ENCODE results near the gene LARP7. TPM values are rescaled to one million over a fixed set of nuclear protein-coding genes. Genes with fewer than 3 reads are reported as not detected.

Gene LARP7
- total RNA-seq, 1 donor from 2014 or later, result 33.9 TPM

DNA sequence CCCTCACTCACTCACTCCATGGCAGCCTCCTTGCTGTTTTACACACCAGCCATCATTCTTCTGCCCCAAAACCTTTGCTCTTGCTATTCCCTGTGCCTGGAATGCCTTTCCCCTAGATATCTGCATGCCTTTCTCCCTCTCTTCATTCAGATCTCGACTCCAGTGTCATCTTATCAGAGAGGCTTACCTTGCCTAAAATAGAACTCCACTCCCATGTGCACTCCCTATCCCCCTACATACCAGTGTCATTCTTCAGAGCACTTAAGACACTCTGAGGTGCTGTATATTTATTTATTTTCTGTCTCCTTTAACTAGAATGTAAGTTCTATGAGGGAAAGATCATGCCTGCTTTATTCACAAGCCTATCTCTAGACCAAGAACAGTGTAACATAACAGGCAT lies 45.4 kb upstream of the LARP7 start:
- Histone ChIP-seq H3K27me3 (ENCODE audit: insufficient read depth, low read length) (no peaks in the 10 kb centered on the region), H3K9me3 (ENCODE audit: insufficient read depth, low read depth, low read length) (no peaks in the 10 kb centered on the region), H3K27ac (ENCODE audit: low read depth, low read length) (no peak overlapping the region), H3K4me3 (ENCODE audit: insufficient read depth, low read depth, low read length) (no peak overlapping the region), H4K20me1 (ENCODE audit: insufficient read depth, low read length) (no peaks in the 10 kb centered on the region), H3K79me2 (ENCODE audit: insufficient read depth, low read length) (no peaks in the 10 kb centered on the region), H3K9ac (ENCODE audit: low read length) (no peak overlapping the region), H3K4me2 (ENCODE audit: low read length) (no peak overlapping the region), H2AFZ (ENCODE audit: low read depth, low read length) (no peak overlapping the region), H3K4me1 (ENCODE audit: insufficient read depth, low read length) (no peaks in the 10 kb centered on the region), H3K36me3 (ENCODE audit: insufficient read depth, low read length) (peaks cover 2% of the 10 kb centered on the region)
- H3K36me3 Mint-ChIP-seq (ENCODE audit: low read depth, unreplicated experiment), result no peaks in the 10 kb centered on the region
- no peaks in the 10 kb centered on the region for H3K27me3 Mint-ChIP-seq (ENCODE audit: low read depth, unreplicated experiment)
- H3K9me3 Mint-ChIP-seq (ENCODE audit: unreplicated experiment), result no peaks in the 10 kb centered on the region
- TF ChIP-seq EZH2 (IDR thresholded peaks at IDR 0.05; ENCODE audit: insufficient read depth, low read length), result no peak
- TF ChIP-seq, protein P1, sequence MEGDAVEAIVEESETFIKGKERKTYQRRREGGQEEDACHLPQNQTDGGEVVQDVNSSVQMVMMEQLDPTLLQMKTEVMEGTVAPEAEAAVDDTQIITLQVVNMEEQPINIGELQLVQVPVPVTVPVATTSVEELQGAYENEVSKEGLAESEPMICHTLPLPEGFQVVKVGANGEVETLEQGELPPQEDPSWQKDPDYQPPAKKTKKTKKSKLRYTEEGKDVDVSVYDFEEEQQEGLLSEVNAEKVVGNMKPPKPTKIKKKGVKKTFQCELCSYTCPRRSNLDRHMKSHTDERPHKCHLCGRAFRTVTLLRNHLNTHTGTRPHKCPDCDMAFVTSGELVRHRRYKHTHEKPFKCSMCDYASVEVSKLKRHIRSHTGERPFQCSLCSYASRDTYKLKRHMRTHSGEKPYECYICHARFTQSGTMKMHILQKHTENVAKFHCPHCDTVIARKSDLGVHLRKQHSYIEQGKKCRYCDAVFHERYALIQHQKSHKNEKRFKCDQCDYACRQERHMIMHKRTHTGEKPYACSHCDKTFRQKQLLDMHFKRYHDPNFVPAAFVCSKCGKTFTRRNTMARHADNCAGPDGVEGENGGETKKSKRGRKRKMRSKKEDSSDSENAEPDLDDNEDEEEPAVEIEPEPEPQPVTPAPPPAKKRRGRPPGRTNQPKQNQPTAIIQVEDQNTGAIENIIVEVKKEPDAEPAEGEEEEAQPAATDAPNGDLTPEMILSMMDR (IDR thresholded peaks at IDR 0.05; ENCODE audit: insufficient read depth, low read depth, low read length), result no peak
- no peak overlapping the region for H3K27ac Mint-ChIP-seq (ENCODE audit: unreplicated experiment)
- DNase-seq (ENCODE audit: low read depth) (no peak), FAIRE-seq (no peak)
- H3K4me3 Mint-ChIP-seq (ENCODE audit: unreplicated experiment), result no peak overlapping the region
- peaks cover 9% of the 10 kb centered on the region for H3K4me1 Mint-ChIP-seq (ENCODE audit: low read depth, unreplicated experiment)

DNA sequence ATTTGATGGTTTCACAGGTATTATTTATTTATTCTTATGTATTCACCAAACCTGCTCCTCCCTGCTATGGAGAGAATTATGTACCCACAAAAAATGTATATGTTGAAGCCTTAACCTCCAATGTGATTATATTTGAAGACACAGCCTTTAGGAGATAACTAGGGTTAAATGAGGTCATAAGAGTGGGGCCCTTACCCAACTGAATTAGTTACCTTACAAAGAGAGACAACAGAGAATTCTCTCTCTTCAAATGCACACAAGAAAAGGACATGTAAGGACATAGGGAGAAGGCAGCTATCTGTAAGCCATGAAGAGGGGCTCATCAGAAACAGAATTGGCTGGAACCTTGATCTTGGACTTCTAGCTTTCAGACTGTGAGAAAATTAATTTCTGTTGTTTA lies 44.2 kb upstream of the LARP7 start:
- H3K36me3 Mint-ChIP-seq (ENCODE audit: low read depth, unreplicated experiment), result no peaks in the 10 kb centered on the region
- FAIRE-seq (no peak), DNase-seq (ENCODE audit: low read depth) (no peak)
- H3K9me3 Mint-ChIP-seq (ENCODE audit: unreplicated experiment), result no peaks in the 10 kb centered on the region
- no peaks in the 10 kb centered on the region for H3K4me1 ChIP-seq (ENCODE audit: insufficient read depth, low read length)
- no peaks in the 10 kb centered on the region for H3K27me3 ChIP-seq (ENCODE audit: insufficient read depth, low read length)
- no peak overlapping the region for H3K27ac ChIP-seq (ENCODE audit: low read depth, low read length)
- no peaks in the 10 kb centered on the region for H4K20me1 ChIP-seq (ENCODE audit: insufficient read depth, low read length)
- H3K4me1 Mint-ChIP-seq (ENCODE audit: low read depth, unreplicated experiment), result peaks cover 9% of the 10 kb centered on the region
- no peak overlapping the region for H3K4me2 ChIP-seq (ENCODE audit: low read length)
- no peak overlapping the region for H3K4me3 Mint-ChIP-seq (ENCODE audit: unreplicated experiment)
- no peaks in the 10 kb centered on the region for H3K27me3 Mint-ChIP-seq (ENCODE audit: low read depth, unreplicated experiment)
- no peak overlapping the region for H3K27ac Mint-ChIP-seq (ENCODE audit: unreplicated experiment)
- no peaks in the 10 kb centered on the region for H3K79me2 ChIP-seq (ENCODE audit: insufficient read depth, low read length)
- H3K36me3 ChIP-seq (ENCODE audit: insufficient read depth, low read length), result peaks cover under 1% of the 10 kb centered on the region
- H3K4me3 ChIP-seq (ENCODE audit: insufficient read depth, low read depth, low read length), result no peak overlapping the region
- TF ChIP-seq, protein P1 (IDR thresholded peaks at IDR 0.05; ENCODE audit: insufficient read depth, low read depth, low read length), result no peak
- TF ChIP-seq EZH2 (IDR thresholded peaks at IDR 0.05; ENCODE audit: insufficient read depth, low read length), result no peak
- H2AFZ ChIP-seq (ENCODE audit: low read depth, low read length), result no peak overlapping the region
- no peak overlapping the region for H3K9ac ChIP-seq (ENCODE audit: low read length)
- no peaks in the 10 kb centered on the region for H3K9me3 ChIP-seq (ENCODE audit: insufficient read depth, low read depth, low read length)

DNA sequence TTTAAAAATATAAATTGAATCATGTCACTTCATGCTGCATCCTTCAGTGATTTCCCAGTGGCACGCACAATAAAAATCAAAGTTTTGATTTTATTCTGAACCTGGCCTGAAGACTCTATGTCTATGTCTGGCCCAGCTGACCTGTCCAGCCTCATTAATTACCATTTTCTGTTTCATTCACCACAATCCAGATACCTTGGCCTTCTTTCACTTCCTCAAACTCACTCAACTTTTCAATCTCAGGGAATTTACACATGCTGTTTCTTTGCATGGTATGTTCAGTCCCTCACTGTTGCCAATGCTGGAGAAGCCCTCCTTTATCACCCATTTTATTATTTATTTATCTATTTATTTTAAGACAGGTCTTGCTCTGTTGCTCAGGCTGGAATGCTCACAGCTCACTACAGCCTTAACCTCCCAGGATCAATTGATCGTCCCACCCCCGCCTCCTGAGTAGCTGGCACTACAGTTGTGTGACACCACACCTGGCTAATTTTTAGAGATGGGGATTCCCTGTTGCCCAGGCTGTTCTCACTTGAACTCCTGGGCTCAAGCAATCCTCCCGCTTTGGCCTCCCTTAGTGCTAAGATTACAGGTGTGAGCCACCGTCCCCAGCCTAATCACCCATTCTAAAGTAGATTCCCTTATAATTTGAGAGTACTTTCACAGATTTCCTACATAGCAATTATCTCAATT lies 43.4 kb upstream of the LARP7 start:
- no peak overlapping the region for H3K9ac ChIP-seq (ENCODE audit: low read length)
- H3K9me3 ChIP-seq (ENCODE audit: insufficient read depth, low read depth, low read length), result no peaks in the 10 kb centered on the region
- no peak overlapping the region for H2AFZ ChIP-seq (ENCODE audit: low read depth, low read length)
- Mint-ChIP-seq H3K27ac (ENCODE audit: unreplicated experiment) (no peak overlapping the region), H3K9me3 (ENCODE audit: unreplicated experiment) (no peaks in the 10 kb centered on the region), H3K4me1 (ENCODE audit: low read depth, unreplicated experiment) (peaks cover 9% of the 10 kb centered on the region), H3K36me3 (ENCODE audit: low read depth, unreplicated experiment) (no peaks in the 10 kb centered on the region), H3K4me3 (ENCODE audit: unreplicated experiment) (no peak overlapping the region), H3K27me3 (ENCODE audit: low read depth, unreplicated experiment) (no peaks in the 10 kb centered on the region)
- H3K79me2 ChIP-seq (ENCODE audit: insufficient read depth, low read length), result no peaks in the 10 kb centered on the region
- TF ChIP-seq, protein P1 (IDR thresholded peaks at IDR 0.05; ENCODE audit: insufficient read depth, low read depth, low read length), result no peak
- no peak for TF ChIP-seq EZH2 (IDR thresholded peaks at IDR 0.05; ENCODE audit: insufficient read depth, low read length)
- no peak for FAIRE-seq
- no peaks in the 10 kb centered on the region for H3K4me1 ChIP-seq (ENCODE audit: insufficient read depth, low read length)
- H3K4me2 ChIP-seq (ENCODE audit: low read length), result no peak overlapping the region
- H3K4me3 ChIP-seq (ENCODE audit: insufficient read depth, low read depth, low read length), result no peak overlapping the region
- no peaks in the 10 kb centered on the region for H4K20me1 ChIP-seq (ENCODE audit: insufficient read depth, low read length)
- H3K27me3 ChIP-seq (ENCODE audit: insufficient read depth, low read length), result no peaks in the 10 kb centered on the region
- H3K36me3 ChIP-seq (ENCODE audit: insufficient read depth, low read length), result no peaks in the 10 kb centered on the region
- no peak overlapping the region for H3K27ac ChIP-seq (ENCODE audit: low read depth, low read length)
- DNase-seq (ENCODE audit: low read depth), result no peak

All from astrocyte (in vitro differentiated cells and primary cell).